HepG2 (cell line): ENCODE results near the gene QKI. TPM values are rescaled to one million over a fixed set of nuclear protein-coding genes. Genes with fewer than 3 reads are reported as not detected.

Experiments
- AGO2 ChIP-seq: fragments of 200-400 bp; formaldehyde crosslinking; optimal IDR thresholded peaks from 2 replicates; pipeline ENCODE3; 2017; ENCODE audit warnings: mild to moderate bottlenecking, low read depth, low read length, moderate library complexity
- FOSL2 ChIP-seq: sonication (generic); formaldehyde crosslinking; IDR thresholded peaks from 2 replicates; pipeline ENCODE4 v1.4.0; 2020; ENCODE audit warnings: missing genetic modification reagents
- FOXA3 ChIP-seq: IDR thresholded peaks from 2 replicates; pipeline ENCODE4 v1.6.1; 2016; ENCODE audit warnings: missing genetic modification reagents, missing compliant biosample characterization
- GLI4 ChIP-seq: sonication (generic); formaldehyde crosslinking; IDR thresholded peaks from 2 replicates; pipeline ENCODE4 v1.5.1; 2020; ENCODE audit warnings: missing genetic modification reagents, mild to moderate bottlenecking, moderate library complexity, borderline replicate concordance
- HOXA9 ChIP-seq: sonication (generic); formaldehyde crosslinking; IDR thresholded peaks from 2 replicates; pipeline ENCODE4 v1.8.1; 2022; ENCODE audit warnings: missing genetic modification reagents, mild to moderate bottlenecking, moderate library complexity, borderline replicate concordance
- JUN ChIP-seq: sonication (generic); formaldehyde crosslinking; IDR thresholded peaks from 2 replicates; pipeline ENCODE4 v1.4.0; 2020; ENCODE audit warnings: mild to moderate bottlenecking, missing genetic modification reagents
- MATR3 ChIP-seq: sonication (generic); formaldehyde crosslinking; IDR thresholded peaks from 2 replicates; pipeline ENCODE4 v1.4.0; 2020; ENCODE audit warnings: missing genetic modification reagents
- NAIF1 ChIP-seq: sonication (generic); formaldehyde crosslinking; IDR thresholded peaks from 2 replicates; pipeline ENCODE4 v1.5.0; 2020; ENCODE audit warnings: mild to moderate bottlenecking, missing genetic modification reagents, borderline replicate concordance
- SMARCE1 ChIP-seq: fragments of 450-650 bp; IDR thresholded peaks from 2 replicates; pipeline ENCODE4 v1.6.1; 2017; ENCODE audit warnings: borderline replicate concordance
- TBL1XR1 ChIP-seq: fragments of 150-350 bp; IDR thresholded peaks from 2 replicates; pipeline ENCODE4 v1.6.1; 2014; ENCODE audit warnings: borderline replicate concordance, low read length; ENCODE audit not compliant: partially characterized antibody
- THAP11 ChIP-seq: IDR thresholded peaks from 2 replicates; pipeline ENCODE4 v1.6.1; 2016; ENCODE audit warnings: missing biosample characterization, missing genetic modification reagents
- TSC22D2 ChIP-seq: sonication (generic); formaldehyde crosslinking; IDR thresholded peaks from 2 replicates; pipeline ENCODE4 v1.5.1; 2020; ENCODE audit warnings: missing genetic modification reagents, mild to moderate bottlenecking, borderline replicate concordance
- ZNF180 ChIP-seq: sonication (generic); formaldehyde crosslinking; IDR thresholded peaks from 2 replicates; pipeline ENCODE4 v1.4.0; 2020; ENCODE audit warnings: low read depth, missing genetic modification reagents, borderline replicate concordance
- ZNF589 ChIP-seq: sonication (generic); formaldehyde crosslinking; conservative IDR thresholded peaks from 2 replicates; pipeline ENCODE4 v1.8.0; 2022; ENCODE audit warnings: mild to moderate bottlenecking, moderate library complexity, missing genetic modification reagents
- polyA plus RNA-seq, 8 experiments: library from polyadenylated mRNA; depleted of rRNA in 3 of 8; stranded (reverse) in 7 of 8; unstranded in 1 of 8; fragments of >200 nt; fragmentation: Illumina TruSeq in 4 of 8; extraction: Trizol in 4 of 8; gene quantifications; 2 replicates each; pipeline versions ENCODE4 v1.2.1 to v1.2.3, GENCODE V29; 2011 to 2016; ENCODE audit warnings: low read depth in 4 of 8, missing spikeins in 1 of 8, mixed read lengths in 1 of 8; ENCODE audit not compliant: insufficient read depth in 1 of 8
- total RNA-seq, 5 experiments: library from RNA; depleted of rRNA; stranded (reverse); fragments of >200 nt; fragmentation: Illumina TruSeq; extraction: Trizol; gene quantifications; 2 replicates each; pipeline ENCODE4 v1.2.3, GENCODE V29; 2016; ENCODE audit warnings: low read depth in 1 of 5
- TF ChIP-seq, protein P1 (sequence below): sonication (generic); formaldehyde crosslinking; IDR thresholded peaks from 2 replicates; pipeline ENCODE4 v1.4.0; 2020; ENCODE audit warnings: missing genetic modification reagents, borderline replicate concordance
- TF ChIP-seq, protein P2 (sequence below): IDR thresholded peaks from 2 replicates; pipeline ENCODE4 v1.4.0; 2020; ENCODE audit warnings: mild to moderate bottlenecking, missing genetic modification reagents
- TF ChIP-seq, protein P3 (sequence below): sonication (generic); formaldehyde crosslinking; IDR thresholded peaks from 2 replicates; pipeline ENCODE4 v1.8.1; 2022; ENCODE audit warnings: low read depth, mild to moderate bottlenecking, missing genetic modification reagents

The QKI gene
- total and polyA plus RNA-seq, 2 of the 13 experiments (the other 11 are each of a cell fraction or from before 2014, with no cell fraction given), result 136 to 137 TPM

DNA sequence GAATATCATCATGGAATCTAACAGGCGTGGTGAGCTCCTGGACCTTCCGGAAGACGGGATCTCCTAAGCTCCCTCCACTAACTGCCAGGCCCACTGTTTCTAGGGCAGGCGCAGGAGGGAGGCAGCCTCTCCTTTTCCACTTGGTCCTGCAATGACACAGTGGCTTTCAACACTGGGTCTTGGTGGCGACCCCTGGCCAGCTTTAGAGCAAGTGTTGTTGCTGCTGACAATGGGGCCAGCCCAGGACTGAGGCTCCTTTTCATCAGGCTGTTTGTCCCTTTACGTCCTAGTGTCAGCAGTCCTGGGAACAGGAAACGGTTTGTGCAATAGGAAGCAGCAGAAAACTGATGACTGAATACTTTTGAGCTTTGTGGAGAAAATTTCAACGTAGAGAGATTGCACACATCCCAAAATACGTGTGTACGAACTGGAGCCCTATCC lies 9.7 kb upstream of the QKI start (continued):
- TF ChIP-seq, protein P1, sequence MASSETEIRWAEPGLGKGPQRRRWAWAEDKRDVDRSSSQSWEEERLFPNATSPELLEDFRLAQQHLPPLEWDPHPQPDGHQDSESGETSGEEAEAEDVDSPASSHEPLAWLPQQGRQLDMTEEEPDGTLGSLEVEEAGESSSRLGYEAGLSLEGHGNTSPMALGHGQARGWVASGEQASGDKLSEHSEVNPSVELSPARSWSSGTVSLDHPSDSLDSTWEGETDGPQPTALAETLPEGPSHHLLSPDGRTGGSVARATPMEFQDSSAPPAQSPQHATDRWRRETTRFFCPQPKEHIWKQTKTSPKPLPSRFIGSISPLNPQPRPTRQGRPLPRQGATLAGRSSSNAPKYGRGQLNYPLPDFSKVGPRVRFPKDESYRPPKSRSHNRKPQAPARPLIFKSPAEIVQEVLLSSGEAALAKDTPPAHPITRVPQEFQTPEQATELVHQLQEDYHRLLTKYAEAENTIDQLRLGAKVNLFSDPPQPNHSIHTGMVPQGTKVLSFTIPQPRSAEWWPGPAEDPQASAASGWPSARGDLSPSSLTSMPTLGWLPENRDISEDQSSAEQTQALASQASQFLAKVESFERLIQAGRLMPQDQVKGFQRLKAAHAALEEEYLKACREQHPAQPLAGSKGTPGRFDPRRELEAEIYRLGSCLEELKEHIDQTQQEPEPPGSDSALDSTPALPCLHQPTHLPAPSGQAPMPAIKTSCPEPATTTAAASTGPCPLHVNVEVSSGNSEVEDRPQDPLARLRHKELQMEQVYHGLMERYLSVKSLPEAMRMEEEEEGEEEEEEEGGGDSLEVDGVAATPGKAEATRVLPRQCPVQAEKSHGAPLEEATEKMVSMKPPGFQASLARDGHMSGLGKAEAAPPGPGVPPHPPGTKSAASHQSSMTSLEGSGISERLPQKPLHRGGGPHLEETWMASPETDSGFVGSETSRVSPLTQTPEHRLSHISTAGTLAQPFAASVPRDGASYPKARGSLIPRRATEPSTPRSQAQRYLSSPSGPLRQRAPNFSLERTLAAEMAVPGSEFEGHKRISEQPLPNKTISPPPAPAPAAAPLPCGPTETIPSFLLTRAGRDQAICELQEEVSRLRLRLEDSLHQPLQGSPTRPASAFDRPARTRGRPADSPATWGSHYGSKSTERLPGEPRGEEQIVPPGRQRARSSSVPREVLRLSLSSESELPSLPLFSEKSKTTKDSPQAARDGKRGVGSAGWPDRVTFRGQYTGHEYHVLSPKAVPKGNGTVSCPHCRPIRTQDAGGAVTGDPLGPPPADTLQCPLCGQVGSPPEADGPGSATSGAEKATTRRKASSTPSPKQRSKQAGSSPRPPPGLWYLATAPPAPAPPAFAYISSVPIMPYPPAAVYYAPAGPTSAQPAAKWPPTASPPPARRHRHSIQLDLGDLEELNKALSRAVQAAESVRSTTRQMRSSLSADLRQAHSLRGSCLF (CRISPR knock-in tag), result no peak
- TF ChIP-seq TSC22D2 (CRISPR knock-in tag) (no peak), NAIF1 (no peak), SMARCE1 (no peak), AGO2 (no peak), ZNF180 (CRISPR knock-in tag) (no peak), GLI4 (no peak), HOXA9 (CRISPR knock-in tag) (no peak), JUN (CRISPR knock-in tag) (no peak), FOXA3 (0 out of 2 replicates have a peak, but pooled peaks have one; percentile 15), TBL1XR1 (no peak), THAP11 (CRISPR knock-in tag) (no peak), MATR3 (no peak), FOSL2 (CRISPR knock-in tag) (peak; percentile 30; the same call in 1 of the 2 replicates), ZNF589 (CRISPR knock-in tag) (no peak)
- TF ChIP-seq, protein P2, sequence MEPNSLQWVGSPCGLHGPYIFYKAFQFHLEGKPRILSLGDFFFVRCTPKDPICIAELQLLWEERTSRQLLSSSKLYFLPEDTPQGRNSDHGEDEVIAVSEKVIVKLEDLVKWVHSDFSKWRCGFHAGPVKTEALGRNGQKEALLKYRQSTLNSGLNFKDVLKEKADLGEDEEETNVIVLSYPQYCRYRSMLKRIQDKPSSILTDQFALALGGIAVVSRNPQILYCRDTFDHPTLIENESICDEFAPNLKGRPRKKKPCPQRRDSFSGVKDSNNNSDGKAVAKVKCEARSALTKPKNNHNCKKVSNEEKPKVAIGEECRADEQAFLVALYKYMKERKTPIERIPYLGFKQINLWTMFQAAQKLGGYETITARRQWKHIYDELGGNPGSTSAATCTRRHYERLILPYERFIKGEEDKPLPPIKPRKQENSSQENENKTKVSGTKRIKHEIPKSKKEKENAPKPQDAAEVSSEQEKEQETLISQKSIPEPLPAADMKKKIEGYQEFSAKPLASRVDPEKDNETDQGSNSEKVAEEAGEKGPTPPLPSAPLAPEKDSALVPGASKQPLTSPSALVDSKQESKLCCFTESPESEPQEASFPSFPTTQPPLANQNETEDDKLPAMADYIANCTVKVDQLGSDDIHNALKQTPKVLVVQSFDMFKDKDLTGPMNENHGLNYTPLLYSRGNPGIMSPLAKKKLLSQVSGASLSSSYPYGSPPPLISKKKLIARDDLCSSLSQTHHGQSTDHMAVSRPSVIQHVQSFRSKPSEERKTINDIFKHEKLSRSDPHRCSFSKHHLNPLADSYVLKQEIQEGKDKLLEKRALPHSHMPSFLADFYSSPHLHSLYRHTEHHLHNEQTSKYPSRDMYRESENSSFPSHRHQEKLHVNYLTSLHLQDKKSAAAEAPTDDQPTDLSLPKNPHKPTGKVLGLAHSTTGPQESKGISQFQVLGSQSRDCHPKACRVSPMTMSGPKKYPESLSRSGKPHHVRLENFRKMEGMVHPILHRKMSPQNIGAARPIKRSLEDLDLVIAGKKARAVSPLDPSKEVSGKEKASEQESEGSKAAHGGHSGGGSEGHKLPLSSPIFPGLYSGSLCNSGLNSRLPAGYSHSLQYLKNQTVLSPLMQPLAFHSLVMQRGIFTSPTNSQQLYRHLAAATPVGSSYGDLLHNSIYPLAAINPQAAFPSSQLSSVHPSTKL (CRISPR knock-in tag), result peak; percentile 61
- TF ChIP-seq, protein P3, sequence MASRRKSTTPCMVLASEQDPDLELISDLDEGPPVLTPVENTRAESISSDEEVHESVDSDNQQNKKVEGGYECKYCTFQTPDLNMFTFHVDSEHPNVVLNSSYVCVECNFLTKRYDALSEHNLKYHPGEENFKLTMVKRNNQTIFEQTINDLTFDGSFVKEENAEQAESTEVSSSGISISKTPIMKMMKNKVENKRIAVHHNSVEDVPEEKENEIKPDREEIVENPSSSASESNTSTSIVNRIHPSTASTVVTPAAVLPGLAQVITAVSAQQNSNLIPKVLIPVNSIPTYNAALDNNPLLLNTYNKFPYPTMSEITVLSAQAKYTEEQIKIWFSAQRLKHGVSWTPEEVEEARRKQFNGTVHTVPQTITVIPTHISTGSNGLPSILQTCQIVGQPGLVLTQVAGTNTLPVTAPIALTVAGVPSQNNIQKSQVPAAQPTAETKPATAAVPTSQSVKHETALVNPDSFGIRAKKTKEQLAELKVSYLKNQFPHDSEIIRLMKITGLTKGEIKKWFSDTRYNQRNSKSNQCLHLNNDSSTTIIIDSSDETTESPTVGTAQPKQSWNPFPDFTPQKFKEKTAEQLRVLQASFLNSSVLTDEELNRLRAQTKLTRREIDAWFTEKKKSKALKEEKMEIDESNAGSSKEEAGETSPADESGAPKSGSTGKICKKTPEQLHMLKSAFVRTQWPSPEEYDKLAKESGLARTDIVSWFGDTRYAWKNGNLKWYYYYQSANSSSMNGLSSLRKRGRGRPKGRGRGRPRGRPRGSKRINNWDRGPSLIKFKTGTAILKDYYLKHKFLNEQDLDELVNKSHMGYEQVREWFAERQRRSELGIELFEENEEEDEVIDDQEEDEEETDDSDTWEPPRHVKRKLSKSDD, result no peak
